H1 (cell line): Measurements from ENCODE around the gene MAPKAP1. TPM values are rescaled to one million over a fixed set of nuclear protein-coding genes. Genes with fewer than 3 reads are reported as not detected.

Experiments used
- CTCF ChIA-PET: fragments of 300-600 bp; sonication (Branson Sonifier 250); formaldehyde crosslinking; loops from one replicate; lab custom pipeline; 2021; ENCODE audit not compliant: partially characterized antibody; lab: Charles Lee
- POLR2A ChIA-PET: fragments of 300-600 bp; sonication (Branson Sonifier 250); formaldehyde crosslinking; loops from one replicate; lab custom pipeline; 2021; ENCODE audit warnings: inconsistent platforms; ENCODE audit not compliant: partially characterized antibody; lab: Charles Lee
- DNase-seq, 2 experiments: peaks; one replicate each; pipeline versions ENCODE4 v3.0.0 to v3.0.0-alpha.2; 2010 to 2022; ENCODE audit warnings: low spot score in 2 of 2, low read depth in 1 of 2, mixed read lengths in 1 of 2
- FAIRE-seq: peaks from 2 replicates; lab custom pipeline; 2011; peaks lifted over from hg19 to GRCh38; lab: Jason Lieb, UNC
- H2AFZ ChIP-seq: 2 replicates; pipeline ENCODE4 v1.8.1; 2012; ENCODE audit warnings: low read length, inconsistent platforms
- H2AK5ac ChIP-seq: 2 replicates; pipeline ENCODE4 v1.6.1; 2013; ENCODE audit warnings: low read depth, low read length
- H2BK120ac ChIP-seq: replicated peaks from 2 replicates; pipeline ENCODE3; 2013; ENCODE audit warnings: low read depth, low read length, inconsistent platforms
- H2BK12ac ChIP-seq: 2 replicates; pipeline ENCODE4 v1.6.1; 2013; ENCODE audit warnings: low read depth, low read length
- H2BK15ac ChIP-seq: 2 replicates; pipeline ENCODE4 v1.6.1; 2013; ENCODE audit warnings: low read length
- H2BK20ac ChIP-seq: 2 replicates; pipeline ENCODE4 v1.6.1; 2013; ENCODE audit warnings: low read length
- H2BK5ac ChIP-seq: 2 replicates; pipeline ENCODE4 v1.6.1; 2013; ENCODE audit warnings: low read depth, low read length
- H3K14ac ChIP-seq: 2 replicates; pipeline ENCODE4 v1.6.1; 2013; ENCODE audit warnings: inconsistent platforms; ENCODE audit not compliant: insufficient read length
- H3K18ac ChIP-seq: 2 replicates; pipeline ENCODE4 v1.6.1; 2013; ENCODE audit warnings: low read length; ENCODE audit errors: extremely low read depth
- H3K23ac ChIP-seq: 2 replicates; pipeline ENCODE4 v1.6.1; 2013; ENCODE audit warnings: inconsistent platforms; ENCODE audit not compliant: insufficient read length
- H3K23me2 ChIP-seq: 2 replicates; pipeline ENCODE4 v1.6.1; 2013; ENCODE audit warnings: low read depth, low read length
- H3K27ac ChIP-seq: 2 replicates; pipeline ENCODE4 v1.6.1; 2011; ENCODE audit warnings: low read depth, low read length, inconsistent platforms
- H3K27me3 ChIP-seq, 4 experiments: replicated peaks in 1 of 4; 1 replicate in 1 of 4; 2 replicates in 3 of 4; pipeline versions ENCODE4 v1.6.1 to v1.8.1; 2011 to 2013; ENCODE audit warnings: low read length in 3 of 4, mild to moderate bottlenecking in 3 of 4, inconsistent platforms in 2 of 4, mixed read lengths in 2 of 4, moderate library complexity in 1 of 4; ENCODE audit not compliant: control insufficient read depth in 3 of 4, insufficient read depth in 3 of 4; ENCODE audit errors: extremely low read depth in 1 of 4
- H3K36me3 ChIP-seq, 4 experiments: 2 replicates each; pipeline versions ENCODE4 v1.6.1 to v1.8.1; 2011 to 2013; ENCODE audit warnings: mild to moderate bottlenecking in 4 of 4, low read length in 3 of 4, moderate library complexity in 2 of 4, control low read depth in 1 of 4, inconsistent platforms in 1 of 4; ENCODE audit not compliant: insufficient read depth in 4 of 4, control insufficient read depth in 2 of 4
- H3K4ac ChIP-seq: replicated peaks from 2 replicates; pipeline ENCODE3; 2013; ENCODE audit warnings: low read length, low read depth, mixed read lengths, inconsistent platforms; ENCODE audit not compliant: insufficient read length
- H3K4me1 ChIP-seq, 4 experiments: replicated peaks in 1 of 4; 1 replicate in 1 of 4; 2 replicates in 3 of 4; pipeline versions ENCODE4 v1.6.1 to v1.8.1; 2011 to 2013; ENCODE audit warnings: low read length in 3 of 4, inconsistent platforms in 2 of 4, mixed read lengths in 1 of 4; ENCODE audit not compliant: insufficient read depth in 4 of 4, control insufficient read depth in 3 of 4
- H3K4me2 ChIP-seq, 2 experiments: 2 replicates each; pipeline versions ENCODE4 v1.6.1 to v1.8.1; 2011 to 2013; ENCODE audit warnings: low read depth in 2 of 2, low read length in 2 of 2, control low read depth in 1 of 2, inconsistent platforms in 1 of 2, mild to moderate bottlenecking in 1 of 2; ENCODE audit not compliant: insufficient read depth in 1 of 2
- H3K4me3 ChIP-seq, 4 experiments: fragments of 200-600, 300-600 bp in 1 of 4; sonication (generic), shearing (Covaris generic), sonication (Bioruptor Twin) in 1 of 4; 2 replicates each; pipeline versions ENCODE4 v1.5.1 to v1.8.1; 2011 to 2016; ENCODE audit warnings: low read length in 4 of 4, low read depth in 3 of 4, control low read depth in 2 of 4, inconsistent platforms in 2 of 4, mild to moderate bottlenecking in 2 of 4, mixed read lengths in 1 of 4, moderate library complexity in 1 of 4; ENCODE audit not compliant: insufficient read depth in 2 of 4; ENCODE audit errors: extremely low read depth in 1 of 4
- H3K56ac ChIP-seq: replicated peaks from 2 replicates; pipeline ENCODE3; 2013; ENCODE audit warnings: low read depth, mild to moderate bottlenecking, mixed read lengths, low read length, inconsistent platforms; ENCODE audit not compliant: insufficient read length
- H3K79me1 ChIP-seq: 2 replicates; pipeline ENCODE4 v1.6.1; 2013; ENCODE audit warnings: low read depth, low read length, control low read depth
- H3K79me2 ChIP-seq, 2 experiments: 2 replicates each; pipeline versions ENCODE4 v1.6.1 to v1.8.1; 2012 to 2013; ENCODE audit warnings: low read length in 2 of 2, mild to moderate bottlenecking in 2 of 2, inconsistent platforms in 1 of 2; ENCODE audit not compliant: insufficient read depth in 2 of 2, control insufficient read depth in 1 of 2
- H3K9ac ChIP-seq, 4 experiments: replicated peaks in 1 of 4; 1 replicate in 1 of 4; 2 replicates in 3 of 4; pipeline versions ENCODE4 v1.6.1 to v1.8.1; 2011 to 2013; ENCODE audit warnings: low read depth in 3 of 4, low read length in 3 of 4, control low read depth in 2 of 4, mild to moderate bottlenecking in 2 of 4, moderate library complexity in 2 of 4, inconsistent platforms in 1 of 4; ENCODE audit errors: extremely low read depth in 1 of 4
- H3K9me3 ChIP-seq, 2 experiments: 2 replicates each; pipeline versions ENCODE4 v1.6.1 to v1.8.1; 2012 to 2013; ENCODE audit warnings: mild to moderate bottlenecking in 2 of 2, moderate library complexity in 2 of 2, control low read depth in 1 of 2, inconsistent platforms in 1 of 2, low read depth in 1 of 2, low read length in 1 of 2, mixed read lengths in 1 of 2; ENCODE audit not compliant: insufficient read depth in 2 of 2
- H4K20me1 ChIP-seq, 2 experiments: replicated peaks in 1 of 2; 2 replicates each; pipeline versions ENCODE3 to v1.8.1; 2011 to 2013; ENCODE audit warnings: inconsistent platforms in 2 of 2, low read length in 2 of 2, mild to moderate bottlenecking in 1 of 2; ENCODE audit not compliant: insufficient read depth in 2 of 2, control insufficient read depth in 1 of 2
- H4K5ac ChIP-seq: 2 replicates; pipeline ENCODE4 v1.6.1; 2013; ENCODE audit warnings: low read length, low read depth, mixed read lengths, inconsistent platforms; ENCODE audit not compliant: insufficient read length
- H4K8ac ChIP-seq: 2 replicates; pipeline ENCODE4 v1.8.0; 2013; ENCODE audit warnings: mild to moderate bottlenecking, moderate library complexity, low read length, inconsistent platforms; ENCODE audit not compliant: insufficient read depth; ENCODE audit errors: extremely low read depth
- H4K91ac ChIP-seq: replicated peaks from 2 replicates; pipeline ENCODE3; 2013; ENCODE audit warnings: low read length, mixed read lengths, inconsistent platforms; ENCODE audit not compliant: insufficient read length
- FOSL1 ChIP-seq: IDR thresholded peaks from 2 replicates; pipeline ENCODE4 v1.6.1; 2011; ENCODE audit warnings: mild to moderate bottlenecking, low read depth, low read length, moderate library complexity; ENCODE audit not compliant: insufficient read depth
- HDAC6 ChIP-seq: IDR thresholded peaks from one replicate; pipeline ENCODE4 v1.7.1; 2012; ENCODE audit warnings: low read depth, mild to moderate bottlenecking, inconsistent platforms, low read length, moderate library complexity
- TBP ChIP-seq: IDR thresholded peaks from 2 replicates; pipeline ENCODE4 v1.6.1; 2011; ENCODE audit warnings: low read depth, low read length, improper control_type of control experiment
- WGBS, 2 experiments: shearing (Covaris generic) in 1 of 2; methylation state at CpG; one replicate each; pipeline versions ENCODE4 v1.1.6 to v1.1.7; 2013 to 2015; ENCODE audit warnings: low lambda C conversion rate in 2 of 2, mixed read lengths in 2 of 2, inconsistent platforms in 1 of 2, low coverage in 1 of 2, missing lambda C conversion rate in 1 of 2; ENCODE audit not compliant: insufficient replicate concordance in 2 of 2, insufficient coverage in 1 of 2, insufficient read length in 1 of 2; ENCODE audit errors: extremely low coverage in 1 of 2, missing lambda C conversion rate in 1 of 2; 5-methylcytosine and 5-hydroxymethylcytosine counted together
- polyA plus RNA-seq, 7 experiments: library from polyadenylated mRNA; depleted of rRNA in 3 of 7; stranded (reverse) in 5 of 7; unstranded in 2 of 7; fragments of >200 nt in 5 of 7; fragments of 200-250 nt in 2 of 7; gene quantifications; 1 replicate in 5 of 7; 2 replicates in 1 of 7; 4 replicates in 1 of 7; pipeline versions ENCODE4 v1.2.1 to v1.2.3, GENCODE V29; 2011 to 2013; ENCODE audit warnings: missing spikeins in 2 of 7, mixed read lengths in 2 of 7
- total RNA-seq: library from RNA; stranded (reverse); fragmentation: NEBNext Ultra II Directional; extraction: Animal tissue kit (Norgen Biotek cat#: 25700); gene quantifications from 2 replicates; pipeline ENCODE4 v1.2.1, GENCODE V29; 2021

Gene MAPKAP1
- total and polyA plus RNA-seq, 2 of the 8 experiments (the other 6 are each of a cell fraction or from before 2014, with no cell fraction given): 79.2 to 140 TPM

DNA sequence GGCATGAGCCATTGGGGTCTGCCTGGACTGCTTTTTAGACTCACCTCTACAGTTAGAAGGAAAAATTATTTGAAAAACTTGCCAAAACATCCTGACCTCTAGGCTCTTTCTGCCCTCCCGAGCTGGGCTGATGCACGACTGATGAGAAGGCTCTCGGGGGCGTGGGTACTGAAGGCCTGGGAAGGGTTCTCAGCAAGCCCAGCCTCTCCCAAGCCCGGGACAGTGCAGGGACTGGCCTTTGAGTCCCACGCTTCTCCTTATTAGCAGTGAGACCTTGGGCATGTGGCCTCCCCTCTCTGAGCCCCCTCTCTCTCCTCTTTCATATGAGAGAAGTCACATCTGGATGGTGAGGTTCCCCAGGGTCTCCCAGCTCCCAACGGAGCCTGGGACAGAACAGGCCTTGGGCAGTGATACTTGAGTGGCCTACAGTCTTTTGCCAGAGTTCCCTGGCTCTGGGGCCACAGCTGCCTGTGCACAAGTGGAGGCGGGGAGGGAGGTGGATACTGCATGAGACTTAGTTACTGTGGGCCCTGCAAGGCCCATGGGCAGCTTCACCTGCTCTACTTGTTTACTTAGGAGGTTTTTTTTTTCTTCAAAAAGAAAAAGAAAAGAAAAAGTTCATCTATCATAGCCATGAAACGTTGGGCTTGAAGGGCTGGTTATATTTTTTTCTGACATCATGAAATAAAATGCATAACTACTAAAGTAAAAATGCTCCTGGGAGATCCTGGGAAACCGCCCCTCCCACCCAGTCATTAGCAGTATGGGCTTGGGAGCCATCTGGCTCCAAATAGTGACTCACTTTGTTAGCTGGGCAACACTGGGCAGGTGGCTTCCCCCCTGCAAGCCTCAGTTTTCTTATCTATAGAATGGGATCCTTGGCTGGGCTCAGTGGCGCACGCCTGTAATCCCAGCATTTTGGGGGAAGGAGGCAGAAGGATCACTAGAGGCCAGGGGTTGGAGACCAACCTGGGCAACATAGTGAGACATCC, 306.0 kb downstream of the MAPKAP1 start:
- no peak overlapping the region for H2AFZ ChIP-seq
- no peaks in the 10 kb centered on the region for H3K23me2 ChIP-seq
- H3K14ac ChIP-seq: no peak overlapping the region
- H3K9me3 ChIP-seq: no peaks in the 10 kb centered on the region
- H2AK5ac ChIP-seq: no peak overlapping the region
- no peak overlapping the region for H3K9ac ChIP-seq
- H3K23ac ChIP-seq: no peak overlapping the region
- H3K4me3 ChIP-seq: no peak overlapping the region
- no peaks in the 10 kb centered on the region for H3K79me1 ChIP-seq
- no peak overlapping the region for H2BK120ac ChIP-seq
- H4K91ac ChIP-seq: no peak overlapping the region
- H3K4me1 ChIP-seq: no peaks in the 10 kb centered on the region; a peak in 1 of 7 replicates
- no peaks in the 10 kb centered on the region for H3K27me3 ChIP-seq
- ChIA-PET CTCF (interaction anchor here (0.6 kb wide), 1 partner anchor 230 kb away, joined by 3 read pairs; no protein-coding TSS in a partner anchor), POLR2A (no interaction called here)
- no peak overlapping the region for H3K4me2 ChIP-seq
- no peaks in the 10 kb centered on the region for H3K36me3 ChIP-seq
- H2BK12ac ChIP-seq: no peak overlapping the region
- no peak overlapping the region for H2BK15ac ChIP-seq
- H3K56ac ChIP-seq: no peak overlapping the region
- no peak overlapping the region for H4K5ac ChIP-seq
- no peak overlapping the region for H2BK20ac ChIP-seq
- H4K8ac ChIP-seq: no peak overlapping the region
- H3K18ac ChIP-seq: no peak overlapping the region; the same call in 1 of the 2 replicates
- H3K79me2 ChIP-seq: no peaks in the 10 kb centered on the region
- no peak overlapping the region for H2BK5ac ChIP-seq
- H3K27ac ChIP-seq: no peak overlapping the region
- H3K4ac ChIP-seq: no peak overlapping the region
- TF ChIP-seq FOSL1 (no peak), HDAC6 (no peak), TBP (no peak)
- DNase-seq: no peak
- FAIRE-seq: no peak
- WGBS, 2 experiments: 91% methylated on average over 12 of the region's 12 CpGs; no CpG with 5 or more reads in 1 of the 2 experiments
- no peaks in the 10 kb centered on the region for H4K20me1 ChIP-seq
